ENCODE measurements around the gene PRSS2. TPM values are rescaled to one million over a fixed set of nuclear protein-coding genes. Genes with fewer than 3 reads are reported as not detected.

PRSS2 gene
- not detected in 2 replicates for total RNA-seq

DNA sequence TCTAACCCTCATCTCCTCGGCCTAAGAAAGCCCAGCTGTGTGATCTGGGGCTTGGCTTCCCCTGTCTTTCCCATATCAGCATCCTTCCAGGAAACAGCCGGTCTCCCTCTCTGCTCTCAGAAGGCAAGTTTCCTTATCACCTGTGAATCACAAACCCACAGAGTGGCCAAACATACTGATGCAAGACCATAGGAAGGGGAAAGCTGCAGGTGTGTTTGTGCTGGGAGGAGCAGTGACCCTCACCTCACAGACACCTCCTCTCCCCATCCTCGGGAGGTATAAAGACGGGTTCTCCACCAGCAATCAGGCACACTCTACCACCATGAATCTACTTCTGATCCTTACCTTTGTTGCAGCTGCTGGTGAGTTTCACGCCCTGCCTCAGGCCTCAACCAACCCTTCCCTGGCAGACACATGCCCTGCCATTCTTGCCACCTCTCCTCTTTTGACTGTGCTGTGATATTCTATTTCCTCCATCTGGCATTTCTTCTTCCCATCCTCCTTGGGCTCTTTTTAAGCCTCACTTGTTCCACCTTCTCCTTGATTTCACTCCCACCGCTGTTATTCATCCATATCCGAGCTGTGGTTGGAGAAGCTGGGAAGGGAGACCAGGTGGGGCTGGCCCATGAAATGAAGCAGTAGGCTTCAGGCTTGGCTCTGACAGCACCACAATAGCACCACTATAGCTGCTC lies at the start of gene PRSS2:
TSS of gene PRSS2 (plus strand) at position 310 of the 692 bp plus-strand sequence. CDS start at position 323, 13 bp downstream.

GRCh38 chr7:142749218-142749993 lies 21.4 kb upstream of the PRSS2 start, which contains the start of gene PRSS1:
Gene PRSS1 (plus strand): TSS chr7:142749472. CDS start chr7:142749485, 13 bp downstream.

Other genes starting within 250 kb of the PRSS2 start
- not detected in 2 replicates for gene PRSS1, start 21.5 kb upstream of the PRSS2 start, total RNA-seq
- gene EPHB6, start 84.1 kb downstream of the PRSS2 start, total RNA-seq, result 2.6 and 3.6 TPM in 2 replicates
- not detected in 2 replicates for gene TRPV6, start 114.8 kb downstream of the PRSS2 start, total RNA-seq
- not detected in 2 replicates for gene TRPV5, start 162.8 kb downstream of the PRSS2 start, total RNA-seq
- not detected in 2 replicates for gene LLCFC1, start 168.5 kb downstream of the PRSS2 start, total RNA-seq
- not detected in 2 replicates for gene KEL, start 191.4 kb downstream of the PRSS2 start, total RNA-seq

Data from smooth muscle cell of the umbilical artery (primary cell).